PC-3 (cell line): Measurements from ENCODE around the gene ATF7IP.

Experiments
- EZH2 ChIP-seq: fragments of 300-600 bp; sonication (generic); IDR thresholded peaks from one replicate; pipeline ENCODE4 v1.6.1; 2017; ENCODE audit warnings: antibody characterized with exemption, mild to moderate bottlenecking, low read length; ENCODE audit not compliant: unreplicated experiment
- TF ChIP-seq, protein P1 (sequence below): fragments of 300-600 bp; sonication (generic); conservative IDR thresholded peaks from 2 replicates; pipeline ENCODE4 v1.5.1; 2017; ENCODE audit warnings: antibody characterized with exemption, low read depth, mild to moderate bottlenecking, low read length

DNA sequence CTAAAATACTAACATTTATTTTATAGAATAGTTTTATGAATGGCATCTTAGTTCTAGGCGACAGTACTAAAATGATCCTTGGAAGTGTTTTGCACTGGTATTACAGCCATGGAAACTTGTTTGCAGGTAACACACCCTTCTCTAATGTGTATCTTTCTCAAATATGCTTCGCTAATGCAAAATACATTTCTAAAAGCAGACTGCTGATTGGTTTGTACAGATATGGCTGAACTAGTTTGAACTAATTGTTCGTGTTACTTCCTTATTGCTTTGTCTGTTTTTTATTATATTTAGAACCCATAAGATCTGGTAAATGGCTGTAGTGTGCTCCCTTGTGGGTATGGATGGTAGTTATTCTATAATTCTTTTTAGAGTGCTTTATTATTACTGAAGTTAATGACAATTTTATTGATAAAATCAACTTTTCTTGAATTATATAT lies 53.0 kb downstream of the ATF7IP start:
- TF ChIP-seq, protein P1, sequence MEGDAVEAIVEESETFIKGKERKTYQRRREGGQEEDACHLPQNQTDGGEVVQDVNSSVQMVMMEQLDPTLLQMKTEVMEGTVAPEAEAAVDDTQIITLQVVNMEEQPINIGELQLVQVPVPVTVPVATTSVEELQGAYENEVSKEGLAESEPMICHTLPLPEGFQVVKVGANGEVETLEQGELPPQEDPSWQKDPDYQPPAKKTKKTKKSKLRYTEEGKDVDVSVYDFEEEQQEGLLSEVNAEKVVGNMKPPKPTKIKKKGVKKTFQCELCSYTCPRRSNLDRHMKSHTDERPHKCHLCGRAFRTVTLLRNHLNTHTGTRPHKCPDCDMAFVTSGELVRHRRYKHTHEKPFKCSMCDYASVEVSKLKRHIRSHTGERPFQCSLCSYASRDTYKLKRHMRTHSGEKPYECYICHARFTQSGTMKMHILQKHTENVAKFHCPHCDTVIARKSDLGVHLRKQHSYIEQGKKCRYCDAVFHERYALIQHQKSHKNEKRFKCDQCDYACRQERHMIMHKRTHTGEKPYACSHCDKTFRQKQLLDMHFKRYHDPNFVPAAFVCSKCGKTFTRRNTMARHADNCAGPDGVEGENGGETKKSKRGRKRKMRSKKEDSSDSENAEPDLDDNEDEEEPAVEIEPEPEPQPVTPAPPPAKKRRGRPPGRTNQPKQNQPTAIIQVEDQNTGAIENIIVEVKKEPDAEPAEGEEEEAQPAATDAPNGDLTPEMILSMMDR = peak; percentile 45
- TF ChIP-seq EZH2 = no peak
